ENCODE measurements around the gene PIK3IP1.

DNA sequence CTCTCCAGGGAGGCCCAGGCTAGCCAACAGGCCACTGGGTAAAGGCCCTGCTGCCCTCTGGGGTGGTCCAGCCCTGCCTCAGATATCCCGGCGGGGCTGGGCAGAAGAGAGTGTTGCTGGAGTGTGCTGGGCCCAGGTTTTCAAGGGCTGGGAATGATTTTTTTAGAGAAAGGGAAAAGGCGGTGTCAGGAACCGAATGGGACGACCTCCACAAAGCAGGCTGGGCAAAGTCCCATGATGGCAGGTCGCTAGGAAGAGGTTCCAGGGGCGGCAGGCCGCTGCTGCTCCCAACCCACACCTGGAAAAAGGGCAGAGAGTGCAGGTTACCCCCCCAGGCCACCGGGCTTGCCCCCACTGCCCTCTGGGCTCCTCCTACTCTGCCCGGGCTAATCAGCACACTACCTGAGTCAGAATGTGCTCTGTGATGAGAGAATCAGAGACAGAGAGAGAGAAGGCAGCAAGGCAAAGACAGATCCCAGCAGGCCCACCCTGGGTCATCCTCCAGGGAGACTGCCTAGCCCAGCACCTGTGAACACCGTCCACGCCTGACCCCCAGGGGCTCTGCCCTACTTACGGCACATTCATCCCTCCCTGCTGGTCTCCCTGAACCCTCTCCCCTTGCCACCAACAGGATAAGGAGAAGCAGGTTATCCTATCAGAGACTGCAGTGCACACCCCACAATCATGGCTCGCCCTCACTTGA, 49.2 kb upstream of the PIK3IP1 start:
- TF ChIP-seq, protein P1, sequence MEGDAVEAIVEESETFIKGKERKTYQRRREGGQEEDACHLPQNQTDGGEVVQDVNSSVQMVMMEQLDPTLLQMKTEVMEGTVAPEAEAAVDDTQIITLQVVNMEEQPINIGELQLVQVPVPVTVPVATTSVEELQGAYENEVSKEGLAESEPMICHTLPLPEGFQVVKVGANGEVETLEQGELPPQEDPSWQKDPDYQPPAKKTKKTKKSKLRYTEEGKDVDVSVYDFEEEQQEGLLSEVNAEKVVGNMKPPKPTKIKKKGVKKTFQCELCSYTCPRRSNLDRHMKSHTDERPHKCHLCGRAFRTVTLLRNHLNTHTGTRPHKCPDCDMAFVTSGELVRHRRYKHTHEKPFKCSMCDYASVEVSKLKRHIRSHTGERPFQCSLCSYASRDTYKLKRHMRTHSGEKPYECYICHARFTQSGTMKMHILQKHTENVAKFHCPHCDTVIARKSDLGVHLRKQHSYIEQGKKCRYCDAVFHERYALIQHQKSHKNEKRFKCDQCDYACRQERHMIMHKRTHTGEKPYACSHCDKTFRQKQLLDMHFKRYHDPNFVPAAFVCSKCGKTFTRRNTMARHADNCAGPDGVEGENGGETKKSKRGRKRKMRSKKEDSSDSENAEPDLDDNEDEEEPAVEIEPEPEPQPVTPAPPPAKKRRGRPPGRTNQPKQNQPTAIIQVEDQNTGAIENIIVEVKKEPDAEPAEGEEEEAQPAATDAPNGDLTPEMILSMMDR (IDR thresholded peaks at IDR 0.05) = no peak
- no peak for TF ChIP-seq POLR2A (IDR thresholded peaks at IDR 0.05)
